Retina (tissue), 1 donor: ENCODE data around the gene TAF11L2.
"Not testable (repeated sequence)": the region's sequence is repeated elsewhere in the genome, so short reads cannot be mapped to it uniquely, and the experiment has no call there.

Experiments
- DNase-seq: peaks from one replicate; pipeline ENCODE4 v3.0.0-alpha.2; 2016

Gene TAF11L2

GRCh38 chr5:17528369-17528768 lies 30.3 kb downstream of the TAF11L2 start, which contains the start of gene TAF11L6:
TSS of gene TAF11L6 (plus strand) at chr5:17528669.
- DNase-seq = not testable (repeated sequence)
